Activated CD4-positive, CD25-positive, alpha-beta regulatory T cell (primary cell): ENCODE measurements around the gene CPB2.

Experiments used
- DNase-seq, 4 experiments: peaks; one replicate each; lab custom pipeline; 2025; lab: John Stamatoyannopoulos, UW

Gene CPB2

DNA sequence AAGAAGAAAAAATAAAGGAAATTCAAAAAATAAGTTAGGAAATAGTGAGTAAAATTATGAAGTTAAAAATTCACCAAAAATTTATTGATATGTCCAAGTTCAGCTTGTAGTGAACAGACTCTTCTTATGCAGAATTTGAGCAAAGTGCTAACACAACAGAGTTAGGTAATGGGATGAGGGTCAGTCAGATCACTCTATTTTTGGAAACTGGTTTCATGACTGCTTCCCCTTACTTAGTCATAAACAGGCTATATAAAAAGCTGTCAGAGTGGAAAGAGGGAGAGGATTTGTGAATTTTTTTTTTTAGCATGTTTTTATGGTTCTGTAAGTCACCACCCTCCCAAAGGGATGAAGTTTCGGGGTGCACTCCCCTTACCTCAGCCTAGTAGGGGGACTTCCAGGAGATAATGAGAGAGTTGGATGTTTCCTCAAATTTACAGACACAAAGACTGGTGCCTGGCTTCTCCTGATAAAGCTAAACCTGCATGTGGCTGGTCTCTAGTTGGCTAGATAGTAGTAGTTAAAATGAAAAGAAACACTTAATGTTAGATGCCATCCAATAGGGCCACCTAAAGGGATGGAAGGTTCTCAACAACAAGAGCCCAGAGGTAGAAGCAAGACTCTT lies 4.5 kb downstream of the CPB2 start:
- DNase-seq, result no peak

DNA sequence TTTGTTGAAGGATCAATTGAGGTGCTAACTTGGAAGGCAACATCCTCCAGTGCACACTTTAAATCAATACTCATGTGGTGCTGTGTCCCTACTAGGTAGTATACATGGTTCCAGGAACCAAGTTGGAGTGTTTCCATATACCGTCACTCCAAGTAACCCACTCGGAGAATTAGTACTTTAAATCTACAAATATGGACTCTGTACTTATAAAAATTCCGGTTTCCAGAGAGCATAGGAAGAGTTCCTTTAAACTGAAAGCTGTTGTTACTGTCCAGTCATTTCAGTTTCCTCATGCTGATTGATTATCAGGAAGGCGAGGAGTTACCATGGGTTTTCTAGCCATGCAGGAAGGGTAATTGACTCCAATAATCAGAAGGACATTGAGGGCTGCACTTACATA lies 7.2 kb downstream of the CPB2 start:
- DNase-seq, result no peak

- DNase-seq, result no peak
Observed at GRCh38 chr13:46097015-46097414, 7.8 kb downstream of the CPB2 start.

GRCh38 chr13:46094478-46094877 lies 10.4 kb downstream of the CPB2 start:
- DNase-seq, result no peak

DNA sequence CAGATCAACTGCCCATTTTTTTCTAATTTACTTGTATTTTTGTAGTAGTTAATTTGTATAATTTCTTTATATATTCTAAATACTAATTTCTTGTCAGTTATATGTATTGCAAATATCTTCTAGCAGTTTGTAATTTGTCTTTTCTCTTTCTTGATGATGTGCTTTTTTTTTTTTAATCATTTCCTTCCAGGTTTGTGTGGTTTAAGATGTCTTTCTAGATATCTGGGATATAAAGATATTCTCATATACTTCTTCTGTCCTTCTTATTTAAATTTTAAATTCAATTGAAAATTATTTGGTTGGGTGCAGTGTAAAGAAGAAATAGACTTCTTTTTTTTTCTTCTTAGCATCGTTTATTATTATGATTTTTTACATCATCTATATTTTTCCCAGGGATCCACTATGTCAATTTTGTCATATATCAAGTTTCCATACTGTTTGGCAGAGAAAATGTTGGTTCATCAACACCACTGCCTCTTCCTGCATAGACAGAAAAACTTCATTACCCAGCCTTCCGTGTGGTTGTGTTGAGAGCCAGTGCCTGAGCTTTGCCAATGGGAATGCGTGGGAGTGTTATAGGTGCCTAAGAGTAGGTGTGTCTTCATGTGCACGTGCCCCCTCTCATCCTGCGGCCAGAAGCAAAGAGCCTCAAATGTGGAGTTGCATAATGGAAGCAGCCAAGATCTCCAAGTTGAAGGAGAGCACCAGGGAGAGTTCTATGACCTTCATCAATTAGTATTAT lies 15.8 kb downstream of the CPB2 start:
- DNase-seq, result no peak

- DNase-seq, result no peak
Observed at GRCh38 chr13:46087481-46087880, 17.4 kb downstream of the CPB2 start.

DNA sequence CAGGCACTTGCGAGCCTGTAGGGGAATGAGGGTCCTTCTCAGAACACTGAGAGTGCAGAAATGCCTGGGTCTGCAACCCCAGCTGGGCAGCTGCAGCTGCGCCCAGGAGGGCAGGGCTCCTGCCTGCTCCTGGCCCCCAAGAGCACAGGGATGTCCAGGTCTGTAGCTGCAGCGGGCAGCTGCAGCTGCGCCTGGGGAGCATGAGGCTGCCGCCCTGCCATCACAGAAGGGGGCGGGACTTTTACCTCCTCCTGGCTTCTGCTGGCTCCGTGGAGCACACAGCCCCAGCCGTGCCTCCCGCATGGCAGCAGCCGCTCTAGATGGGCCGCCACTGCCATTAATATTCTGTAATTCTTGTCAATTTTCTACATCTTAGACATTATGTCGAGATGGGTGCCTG lies 17.8 kb downstream of the CPB2 start:
- DNase-seq, result no peak

DNA sequence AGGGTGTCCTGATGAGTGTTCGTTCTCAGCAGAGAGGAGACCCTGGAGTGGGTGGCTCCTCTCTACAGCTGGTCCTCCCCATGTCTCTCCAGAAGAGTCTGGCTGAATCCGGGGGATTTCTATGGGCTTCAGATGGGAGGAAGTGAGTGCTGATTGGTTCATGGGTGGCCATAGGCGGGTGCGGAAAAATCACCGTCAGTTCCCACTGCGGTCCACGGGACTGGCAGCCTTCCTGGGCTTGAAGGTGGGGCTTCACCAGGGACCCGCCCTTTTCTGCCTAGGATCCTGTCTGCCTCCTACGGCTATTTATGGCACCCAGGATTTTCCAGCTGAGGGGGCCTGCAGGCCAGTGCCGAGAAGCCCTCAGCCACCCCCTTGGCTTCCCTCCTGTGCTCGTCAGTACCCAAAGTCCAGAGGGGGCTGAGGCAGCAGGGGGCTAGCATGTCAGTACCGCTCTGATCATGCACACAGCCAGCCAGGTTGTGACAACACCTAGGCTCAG lies 18.4 kb downstream of the CPB2 start:
- DNase-seq, result no peak

- no peak for DNase-seq
Observed at GRCh38 chr13:46085737-46086136, 19.1 kb downstream of the CPB2 start.

GRCh38 chr13:46082324-46082723 lies 22.5 kb downstream of the CPB2 start:
- DNase-seq, result no peak

DNA sequence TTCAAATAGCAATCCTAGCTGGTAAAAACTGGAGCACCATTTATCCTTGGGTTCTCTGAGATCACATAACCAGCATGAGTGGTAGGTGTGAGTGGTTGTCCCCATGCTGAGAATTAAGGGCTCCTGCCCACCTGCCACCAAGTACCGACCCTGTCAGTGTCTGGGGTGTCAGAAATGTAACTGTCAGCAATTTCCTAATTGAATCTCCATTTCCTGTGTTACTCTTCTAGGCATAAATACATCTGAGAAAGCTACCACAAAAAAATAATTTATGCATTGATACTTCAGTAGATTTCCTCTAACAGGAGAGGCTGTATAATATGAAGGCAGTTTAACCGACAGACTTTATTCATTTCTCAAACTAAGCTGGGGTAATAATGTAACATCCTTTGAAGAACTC lies 25.1 kb downstream of the CPB2 start:
- no peak for DNase-seq

GRCh38 chr13:46077265-46077664 lies 27.6 kb downstream of the CPB2 start:
- no peak for DNase-seq

GRCh38 chr13:46076827-46077226 lies 28.0 kb downstream of the CPB2 start:
- DNase-seq, result no peak

DNA sequence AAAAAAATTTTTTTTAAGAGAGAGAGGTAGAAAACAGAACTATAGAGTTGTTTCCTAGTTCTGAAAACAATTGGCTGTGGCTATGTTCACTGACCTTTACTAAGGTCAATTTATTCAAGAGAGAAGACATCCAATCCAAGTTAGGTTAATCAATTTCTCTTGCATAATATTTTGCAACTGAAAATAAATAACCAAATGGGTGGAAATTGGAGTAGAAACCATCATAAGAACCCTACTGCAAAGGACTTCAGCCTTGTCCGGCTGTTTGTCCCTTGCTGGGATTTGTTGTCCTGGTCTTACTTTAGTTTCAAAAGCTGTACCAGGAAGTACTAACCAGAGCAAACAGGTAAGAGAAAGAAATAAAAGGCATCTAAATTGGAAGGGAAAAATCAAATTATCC lies 29.0 kb downstream of the CPB2 start:
- no peak for DNase-seq

DNA sequence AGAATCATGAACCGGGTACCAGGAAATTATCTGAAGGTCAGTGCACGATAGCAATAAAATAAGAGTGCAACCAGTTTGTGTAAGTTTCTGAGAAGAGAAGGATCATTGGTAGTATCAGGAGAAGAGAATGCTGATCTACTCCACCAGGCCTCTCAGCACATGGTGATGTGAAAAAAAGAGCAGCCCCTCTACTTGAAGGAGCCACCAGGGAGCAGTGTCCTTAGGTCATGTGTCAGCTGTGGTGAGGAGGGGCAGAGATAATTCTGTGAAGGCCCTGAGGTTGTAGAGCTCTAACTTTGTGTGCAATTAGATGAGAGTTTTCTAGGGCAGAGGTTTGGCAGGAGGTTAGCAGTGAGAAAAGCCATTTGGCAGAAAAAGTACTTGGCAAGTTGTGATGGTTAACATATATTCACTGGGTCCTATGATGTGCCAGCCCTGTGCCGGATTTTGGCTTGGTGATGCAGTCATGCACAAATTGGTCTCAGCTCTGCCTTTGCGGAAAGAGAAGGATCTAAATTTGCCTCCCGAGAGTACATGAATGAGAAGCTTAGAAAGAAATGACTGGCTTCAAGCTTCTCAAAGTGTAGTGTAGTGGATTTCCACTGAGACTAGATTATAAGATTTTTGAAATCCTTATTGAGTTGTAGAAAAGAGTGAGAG lies 33.1 kb downstream of the CPB2 start:
- DNase-seq, result no peak

DNA sequence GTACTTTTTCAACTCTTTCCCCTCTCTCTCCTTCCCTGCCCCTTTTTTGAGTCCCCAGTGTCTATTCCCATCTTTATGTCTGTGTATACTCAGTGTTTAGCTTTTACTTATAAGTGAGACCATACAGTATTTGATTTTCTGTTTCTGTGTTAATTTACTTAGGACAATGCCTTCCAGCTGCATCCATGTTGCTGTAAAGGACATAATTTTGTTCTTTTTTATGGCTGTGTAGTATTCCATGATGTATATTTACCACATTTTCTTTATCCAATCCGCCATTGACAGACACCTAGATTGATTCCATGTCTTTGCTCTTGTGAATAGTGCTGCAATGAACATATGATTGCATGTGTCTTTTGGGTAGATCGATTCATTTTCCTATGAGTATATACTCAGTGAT lies 41.5 kb downstream of the CPB2 start:
- no peak for DNase-seq

DNA sequence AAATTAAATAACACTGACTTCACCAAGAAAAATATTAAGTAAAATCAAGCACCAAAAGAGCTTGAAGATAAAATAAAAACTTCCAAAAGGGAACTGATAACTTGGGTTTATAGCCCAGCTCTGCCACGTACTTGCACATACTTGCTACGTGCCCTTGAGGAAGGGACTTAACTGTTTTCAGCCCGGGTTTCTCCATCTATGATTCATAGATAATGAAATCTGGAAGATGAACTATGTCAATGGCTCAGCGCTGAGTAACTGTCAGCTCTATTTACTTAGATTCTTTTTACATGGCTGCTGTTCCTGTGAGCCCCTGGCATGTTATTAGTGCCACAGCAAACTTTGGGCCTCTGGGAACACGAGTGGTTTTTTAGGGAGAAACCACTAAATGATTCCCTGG lies 42.6 kb downstream of the CPB2 start:
- DNase-seq, result no peak

- DNase-seq, result no peak
Observed at GRCh38 chr13:46059405-46059804, 45.4 kb downstream of the CPB2 start.

DNA sequence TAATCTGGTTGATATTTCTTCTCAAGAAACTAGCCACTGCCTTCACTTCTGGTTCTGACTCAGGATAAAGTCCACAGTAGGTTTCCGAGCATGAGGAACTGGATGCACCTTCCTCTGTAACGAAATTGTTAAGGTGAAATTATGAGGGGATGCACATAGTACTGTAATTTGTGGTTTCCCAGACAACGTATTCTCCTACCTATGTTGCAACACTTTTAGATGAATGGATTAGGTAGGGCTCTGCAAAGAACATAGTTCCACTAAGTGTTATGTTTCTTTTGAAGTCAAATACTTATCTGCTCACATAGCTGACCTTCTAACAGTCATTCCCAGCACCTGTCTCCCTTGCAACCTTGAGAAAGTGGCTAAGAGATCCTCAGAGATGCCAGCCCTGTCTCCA lies 46.6 kb downstream of the CPB2 start:
- no peak for DNase-seq

DNA sequence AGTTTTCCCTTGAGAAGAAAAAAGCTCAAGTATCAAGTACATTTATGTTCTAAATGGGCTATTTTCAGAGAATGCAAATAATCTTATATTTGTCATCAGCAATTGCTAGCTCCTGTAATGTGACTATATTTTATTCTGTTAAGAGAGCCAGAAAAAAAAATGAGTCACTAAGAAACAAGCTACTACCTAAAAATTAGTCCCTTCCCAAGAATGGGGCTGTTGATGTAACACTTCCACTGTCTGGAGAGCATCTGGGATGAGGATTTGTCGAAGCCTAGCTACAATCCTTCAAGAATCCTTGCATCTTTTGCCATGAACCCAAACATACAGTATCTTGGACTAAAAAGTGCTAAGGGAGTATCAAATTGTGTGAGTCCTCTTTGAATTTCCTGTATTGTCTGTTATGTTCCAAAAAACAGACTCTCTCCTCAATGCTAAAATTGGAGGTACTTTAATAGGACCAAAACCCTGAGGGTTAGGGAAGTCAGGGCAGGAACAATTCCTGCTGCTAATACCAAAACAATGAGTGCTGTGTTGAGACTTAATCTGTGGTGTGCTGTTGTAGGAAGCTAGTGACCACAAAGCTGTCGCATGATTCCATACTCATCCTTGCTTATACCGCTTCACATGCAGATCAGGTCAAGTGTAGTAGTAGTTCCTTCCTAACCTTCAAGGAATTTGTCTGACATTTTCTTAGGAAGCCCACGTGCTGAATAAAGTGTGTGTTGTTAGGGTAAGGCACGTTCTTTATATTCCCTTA lies 47.4 kb downstream of the CPB2 start:
- no peak for DNase-seq

DNA sequence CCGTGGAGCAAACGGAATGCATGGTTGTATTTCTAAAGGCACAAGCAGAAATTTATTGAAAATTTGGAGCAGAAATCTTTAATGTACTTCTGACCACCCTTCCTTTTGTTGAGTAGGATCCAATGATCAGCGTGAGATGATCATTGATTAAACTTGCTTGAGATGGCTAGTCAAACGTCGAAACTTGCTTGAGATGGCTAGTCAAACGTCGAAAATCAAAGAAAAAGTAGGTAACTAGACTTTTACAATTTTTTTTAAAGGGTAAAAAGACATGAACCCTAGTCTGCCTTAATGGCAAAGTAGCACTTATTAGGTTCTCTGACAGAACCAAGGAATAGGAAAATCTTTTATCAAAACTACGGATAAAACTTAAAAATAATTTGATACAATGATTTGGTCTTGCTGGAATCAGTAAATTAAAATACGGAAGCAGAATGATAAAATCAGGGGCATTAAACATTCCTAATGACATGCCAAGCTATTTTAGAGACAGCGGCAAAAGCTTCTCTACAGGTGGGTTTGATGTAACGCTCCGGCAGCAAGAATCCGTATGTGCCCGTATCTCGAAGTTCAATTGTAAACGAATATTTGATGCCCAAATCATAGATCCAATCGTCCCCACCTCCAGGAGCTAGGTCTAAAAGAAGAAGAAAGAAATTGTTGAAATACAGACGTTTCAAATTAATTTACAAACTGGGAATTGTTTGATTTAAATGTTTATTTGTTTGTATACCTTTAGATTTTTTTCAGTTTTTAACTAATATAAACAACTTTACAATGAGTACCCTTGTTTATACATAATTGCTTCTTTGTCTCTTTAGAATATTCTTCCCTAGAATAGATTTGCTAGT lies 51.4 kb downstream of the CPB2 start:
- DNase-seq, result no peak
